GM19324 (cell line): ENCODE data around the gene LSM11.
A peak's percentile ranks its signal among the peaks of the same experiment; 100 is the strongest.

ENCODE experiments used
- ATAC-seq: cut with Tn5 transposase; IDR thresholded peaks from one replicate; pipeline ENCODE4 v1.9.1; 2021; ENCODE audit warnings: mild to moderate bottlenecking, moderate library complexity; ENCODE audit not compliant: unreplicated experiment, low FRiP score

Gene LSM11

DNA sequence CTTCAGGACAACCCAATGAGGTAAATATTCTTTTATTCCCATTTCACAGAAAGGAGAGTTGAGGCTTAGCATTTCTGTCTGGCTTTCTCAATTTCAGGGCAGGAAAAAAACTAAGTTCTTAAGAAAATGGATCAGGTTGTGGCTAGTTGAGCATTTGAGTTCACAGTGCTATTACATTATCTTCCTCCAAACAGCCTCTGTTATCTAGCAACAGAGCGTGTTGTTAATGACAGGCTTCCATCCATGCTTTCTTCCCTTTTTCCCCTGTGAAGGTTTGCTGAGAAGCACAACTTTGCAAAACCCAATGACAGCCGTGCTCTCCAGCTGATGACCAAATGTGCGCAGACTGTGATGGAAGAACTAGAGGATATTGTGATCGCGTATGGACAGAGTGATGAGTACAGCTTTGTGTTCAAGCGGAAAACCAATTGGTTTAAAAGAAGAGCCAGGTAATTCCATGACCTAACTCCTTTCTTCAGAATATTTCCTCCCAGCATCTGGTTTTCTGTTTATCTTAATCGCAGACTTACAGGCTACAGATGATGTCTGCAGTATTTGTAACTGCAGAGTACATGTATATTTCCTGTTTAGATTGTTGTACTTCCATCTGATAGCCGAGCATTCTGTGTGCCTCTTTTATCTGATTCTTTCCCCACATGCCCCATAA, 10.8 kb upstream of the LSM11 start:
- no peak for ATAC-seq

DNA sequence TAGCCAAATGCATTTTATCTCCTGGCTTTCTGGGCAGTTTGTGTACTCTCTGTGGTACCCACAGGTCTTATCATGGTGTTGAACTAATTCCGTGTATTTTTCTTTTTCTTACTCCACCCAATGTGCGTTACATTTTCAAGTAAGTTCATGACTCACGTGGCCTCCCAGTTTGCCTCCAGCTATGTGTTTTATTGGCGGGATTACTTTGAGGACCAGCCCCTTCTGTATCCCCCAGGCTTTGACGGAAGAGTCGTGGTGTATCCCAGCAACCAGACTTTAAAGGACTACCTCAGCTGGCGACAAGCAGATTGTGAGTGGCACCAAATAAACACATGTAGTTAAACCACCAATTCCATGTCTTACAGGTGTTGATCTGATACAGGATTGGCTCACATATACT, 9.1 kb upstream of the LSM11 start:
- ATAC-seq, result no peak

DNA sequence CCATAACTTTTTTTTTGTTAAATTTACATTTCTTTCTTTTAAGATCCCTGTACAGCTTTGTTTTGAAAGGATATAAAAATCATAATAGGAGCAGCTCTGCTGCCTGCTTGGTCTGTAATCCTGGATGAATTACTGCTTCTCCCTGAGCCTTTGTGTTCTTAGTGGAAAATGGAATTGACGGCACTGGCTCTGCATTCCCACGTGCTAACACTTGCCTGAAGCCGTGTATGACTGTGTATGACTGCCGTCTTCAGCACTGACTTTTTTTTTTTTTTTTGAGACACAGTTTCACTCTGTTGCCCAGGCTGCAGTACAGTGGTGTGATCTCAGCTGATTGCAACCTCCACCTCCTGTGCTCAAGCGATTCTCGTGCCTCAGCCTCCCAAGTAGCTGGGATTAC, 7.5 kb upstream of the LSM11 start:
- no peak for ATAC-seq

DNA sequence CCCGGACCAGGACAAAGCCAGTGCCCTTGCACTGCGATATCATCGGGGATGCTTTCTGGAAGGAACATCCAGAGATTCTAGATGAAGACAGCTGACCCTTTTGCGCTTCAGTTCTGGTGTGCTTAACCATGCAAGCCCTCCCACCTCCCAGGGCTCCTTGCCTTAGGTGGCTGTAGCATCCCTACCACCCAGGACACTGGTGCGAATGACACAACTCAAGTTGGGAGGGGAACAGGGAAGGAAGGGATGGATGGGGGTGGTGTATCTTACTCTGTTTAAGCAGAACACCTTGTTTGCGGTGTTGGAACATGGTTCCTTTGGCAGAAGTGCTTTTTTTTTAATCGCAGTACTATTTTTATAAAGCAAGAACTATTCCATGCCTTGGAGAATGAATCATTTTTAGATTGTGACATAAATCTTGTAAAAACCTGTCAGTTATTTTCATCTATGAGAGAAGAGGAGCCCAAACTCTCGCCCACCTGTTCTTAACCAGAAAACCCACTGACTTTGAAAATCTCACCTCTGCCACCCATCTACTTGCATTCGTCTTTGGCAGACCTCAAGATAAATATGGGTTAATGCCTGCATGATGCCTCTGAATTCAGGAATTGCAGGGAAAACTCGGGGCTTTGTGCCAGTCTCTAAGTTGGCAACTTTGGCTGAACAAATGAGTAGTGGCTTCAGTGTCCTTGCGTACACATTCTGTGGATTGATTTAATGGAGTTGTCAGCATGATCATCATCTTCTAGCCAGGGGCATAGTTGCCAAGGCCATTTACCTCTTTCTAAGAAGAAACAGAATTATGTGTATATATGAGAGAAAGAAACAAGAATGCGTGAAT, 3.9 kb upstream of the LSM11 start:
- no peak for ATAC-seq

DNA sequence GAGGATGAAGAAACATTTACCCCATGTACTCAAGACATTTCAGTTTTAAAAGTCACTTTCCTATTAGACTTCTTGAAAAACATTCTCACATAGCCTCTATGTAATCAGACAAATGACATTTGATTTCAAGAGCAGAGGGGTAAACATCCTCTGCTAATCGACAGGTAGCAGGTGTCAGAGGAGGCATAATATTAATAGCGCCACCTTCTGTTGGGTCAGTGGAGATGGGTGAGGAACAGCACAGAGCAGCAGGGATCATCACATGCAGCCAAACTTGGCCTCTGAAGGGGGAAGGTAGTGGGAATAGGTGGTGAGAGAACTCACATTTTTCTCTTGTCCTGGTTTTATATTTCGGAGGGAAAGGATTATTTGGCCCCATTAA, 3.3 kb upstream of the LSM11 start:
- ATAC-seq, result no peak

DNA sequence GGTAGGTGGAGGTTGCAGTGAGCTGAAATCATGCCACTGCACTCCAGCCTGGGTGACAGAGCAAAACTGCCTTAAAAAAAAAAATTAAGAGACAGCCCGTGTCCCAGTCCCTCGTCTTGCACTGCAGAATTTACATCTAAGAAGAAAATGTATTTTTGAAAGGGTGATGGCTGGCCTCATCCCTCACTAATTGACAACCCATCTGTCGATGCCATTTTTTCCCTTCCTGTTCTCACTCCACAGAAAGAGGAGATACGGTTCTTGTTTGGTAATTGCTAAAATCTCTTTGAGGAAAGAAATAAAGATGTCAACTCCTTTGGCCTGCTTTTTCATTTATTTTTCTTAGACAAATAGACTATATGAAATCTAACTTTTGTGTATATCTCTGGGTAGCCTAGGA, 2.4 kb upstream of the LSM11 start:
- ATAC-seq, result no peak

DNA sequence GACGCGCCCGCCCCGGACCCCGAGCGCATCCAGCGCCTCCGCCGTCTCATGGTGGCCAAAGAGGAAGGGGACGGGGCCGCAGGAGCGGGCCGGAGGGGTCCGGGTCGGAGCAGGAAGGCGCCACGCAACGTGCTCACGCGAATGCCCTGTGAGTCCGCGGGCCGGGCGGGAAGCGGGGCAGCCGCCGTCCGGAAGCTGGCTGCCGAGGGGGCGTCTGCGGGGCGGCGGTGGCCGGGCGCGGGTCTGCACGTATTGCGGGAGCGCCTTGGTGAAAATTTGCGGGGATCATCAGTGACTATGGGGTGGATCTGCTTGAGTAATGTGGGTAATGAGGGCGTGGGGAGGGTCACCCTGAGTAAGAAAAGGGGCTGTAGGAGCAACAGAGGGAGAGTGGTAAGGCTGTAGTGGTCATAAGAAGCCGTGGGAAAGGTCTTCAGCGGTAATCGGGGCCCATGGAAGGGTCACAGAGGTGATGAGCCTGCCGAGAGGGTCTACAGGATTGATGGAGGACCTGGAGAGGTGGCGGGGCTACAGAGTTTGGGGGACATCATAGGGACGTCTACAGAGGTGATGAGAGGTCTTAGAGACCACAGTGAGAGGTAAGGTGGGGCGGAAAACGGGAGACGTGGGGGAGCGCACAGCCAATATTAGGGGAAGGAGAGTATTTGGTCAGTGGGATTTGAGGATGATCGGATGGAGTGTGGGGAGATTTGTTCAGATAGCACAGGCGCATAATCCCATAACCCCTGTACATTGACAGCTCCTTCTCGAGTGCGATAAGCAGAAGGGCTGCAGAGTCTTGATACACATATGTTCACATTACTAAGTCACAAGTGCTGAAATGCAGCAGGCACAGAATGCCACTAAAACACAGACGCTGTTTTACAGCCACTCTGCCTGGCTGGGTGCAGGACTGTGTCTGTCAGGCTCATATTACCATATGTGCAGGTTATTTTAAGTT, 819 bp downstream of the LSM11 start:
- peak; percentile 26 for ATAC-seq

DNA sequence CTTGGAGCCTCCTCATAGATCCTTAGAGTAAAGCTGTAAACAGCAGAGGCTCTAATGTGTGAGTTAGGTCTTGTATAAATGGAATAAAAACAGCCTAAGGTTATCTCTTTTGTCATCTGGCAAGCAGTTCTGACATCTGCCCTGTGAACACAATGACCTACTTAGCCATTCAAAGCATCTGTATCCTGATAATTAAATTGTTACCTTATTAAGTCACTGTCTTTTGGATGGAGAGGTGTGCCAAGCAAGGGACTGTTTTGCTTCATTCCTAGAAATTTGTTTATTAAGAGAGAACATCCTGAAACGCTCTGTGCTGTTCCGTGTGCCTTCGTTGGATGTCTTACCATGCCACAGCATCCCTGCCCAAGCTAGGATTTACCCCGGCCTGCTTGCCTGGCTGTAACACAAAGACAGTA, 1.5 kb downstream of the LSM11 start:
- no peak for ATAC-seq

DNA sequence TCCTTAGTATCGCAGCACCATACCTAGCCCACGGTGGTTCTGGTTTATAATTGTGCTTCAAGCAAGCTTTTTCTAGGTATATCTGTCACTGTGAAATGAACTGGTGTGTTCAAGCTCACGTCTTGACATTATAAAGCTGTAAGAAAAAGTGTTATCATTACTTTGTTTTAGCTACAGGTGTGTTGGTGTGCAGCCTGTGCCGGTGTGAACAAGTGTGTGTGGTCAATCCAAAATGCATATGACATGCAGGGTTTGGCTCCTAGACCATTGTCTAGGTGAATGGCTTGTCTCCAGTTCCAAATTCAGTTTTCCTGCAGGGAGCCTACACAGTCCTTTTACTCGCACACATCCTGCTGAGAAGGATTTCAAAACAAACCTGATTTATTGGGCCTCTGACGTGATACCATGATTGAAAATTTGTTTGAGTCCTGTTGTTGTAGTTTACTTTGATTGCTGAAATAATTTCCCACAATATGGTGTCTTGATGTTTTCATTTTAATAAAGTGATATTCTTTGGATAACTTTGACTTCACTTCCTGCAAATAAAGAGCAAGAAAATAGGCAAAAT, 3.7 kb downstream of the LSM11 start:
- ATAC-seq, result no peak

DNA sequence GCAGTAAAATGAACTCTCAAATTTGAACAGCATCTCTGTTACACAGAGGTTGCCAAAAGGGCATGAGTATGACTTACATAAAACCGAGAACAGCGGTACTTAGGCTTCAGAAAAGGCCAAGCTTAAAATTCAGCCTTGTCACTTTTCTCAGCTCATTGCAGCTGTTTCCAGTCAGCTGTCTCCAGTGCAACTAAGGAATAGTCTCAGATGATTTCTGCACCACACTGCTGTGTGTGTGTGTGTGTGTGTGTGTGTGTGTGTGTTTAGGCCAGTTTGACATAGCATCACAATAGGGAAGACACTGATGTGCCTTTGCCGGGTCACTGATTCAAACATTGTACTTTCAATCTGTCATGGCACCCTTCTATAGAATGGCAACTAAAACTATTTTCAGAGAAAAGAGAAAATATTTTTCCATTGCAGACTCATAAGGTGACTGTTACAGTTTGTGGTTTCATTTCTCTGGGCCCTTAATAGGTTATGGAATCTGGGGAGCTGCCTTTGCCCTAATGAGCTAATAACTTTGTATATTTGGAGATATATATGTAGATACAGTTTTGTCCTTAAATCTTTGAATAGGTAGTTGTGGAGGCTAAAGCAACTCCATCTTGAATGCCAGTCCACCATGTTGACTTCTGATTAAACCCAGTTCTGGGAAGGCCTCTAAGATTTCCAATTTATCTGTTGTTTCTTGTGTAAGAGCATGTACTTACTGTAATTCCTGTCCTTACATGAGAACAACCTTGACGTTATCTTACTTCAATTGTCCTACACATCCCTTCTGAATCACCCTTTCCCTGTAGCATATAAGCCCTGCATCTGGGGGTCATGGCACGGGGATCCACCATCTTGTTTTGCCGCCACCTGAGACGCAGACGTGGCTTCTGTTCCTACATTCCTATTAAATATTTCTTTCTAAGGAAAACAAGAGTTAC, 4.5 kb downstream of the LSM11 start:
- ATAC-seq, result no peak

DNA sequence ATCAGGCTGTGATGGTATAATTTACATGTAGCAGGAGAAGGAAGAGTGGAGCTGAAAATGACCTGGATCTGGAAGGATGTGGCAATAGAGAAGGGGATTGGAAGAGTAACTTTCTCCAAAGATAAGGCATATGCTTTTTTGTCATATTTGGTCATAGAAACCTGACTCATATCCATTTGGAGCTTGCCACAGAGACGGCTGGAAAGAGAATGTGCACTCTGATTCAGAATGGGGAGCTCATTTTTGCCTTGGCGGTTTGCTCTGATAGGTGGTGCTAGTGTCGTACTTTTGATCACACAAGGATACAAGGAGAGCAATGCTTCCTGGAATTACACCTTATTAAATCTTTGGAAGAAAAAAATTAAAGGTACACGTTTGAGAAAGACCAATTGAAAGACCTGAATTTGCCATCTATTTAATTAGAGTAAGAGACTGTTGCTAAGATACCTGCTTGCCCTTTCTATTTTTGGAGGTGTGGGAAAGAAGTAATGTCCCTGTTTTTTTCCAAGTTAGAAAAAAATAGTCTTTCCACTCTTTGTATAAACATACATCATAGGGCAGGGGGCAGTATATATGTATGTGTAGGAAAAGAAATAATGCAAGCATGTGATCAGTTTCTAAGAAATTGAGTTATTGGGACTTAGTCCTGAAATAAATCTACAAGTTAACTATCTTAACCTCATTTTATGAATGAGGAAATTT, 5.4 kb downstream of the LSM11 start:
- no peak for ATAC-seq

DNA sequence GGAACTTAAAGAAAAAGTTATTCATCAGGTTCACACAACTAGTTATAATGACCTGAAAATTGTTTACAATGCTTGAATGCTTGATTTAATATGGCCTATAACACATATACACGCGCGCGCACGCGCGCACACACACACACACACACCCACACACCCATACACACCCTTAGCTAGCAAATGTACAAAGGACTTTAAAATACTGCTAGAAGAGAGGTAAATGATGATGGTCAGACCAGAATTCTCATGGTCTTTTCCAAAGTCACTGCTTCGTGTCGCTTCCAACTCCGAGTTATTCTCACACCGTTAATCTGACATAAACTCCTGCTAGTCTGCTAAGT, 5.9 kb downstream of the LSM11 start:
- no peak for ATAC-seq

DNA sequence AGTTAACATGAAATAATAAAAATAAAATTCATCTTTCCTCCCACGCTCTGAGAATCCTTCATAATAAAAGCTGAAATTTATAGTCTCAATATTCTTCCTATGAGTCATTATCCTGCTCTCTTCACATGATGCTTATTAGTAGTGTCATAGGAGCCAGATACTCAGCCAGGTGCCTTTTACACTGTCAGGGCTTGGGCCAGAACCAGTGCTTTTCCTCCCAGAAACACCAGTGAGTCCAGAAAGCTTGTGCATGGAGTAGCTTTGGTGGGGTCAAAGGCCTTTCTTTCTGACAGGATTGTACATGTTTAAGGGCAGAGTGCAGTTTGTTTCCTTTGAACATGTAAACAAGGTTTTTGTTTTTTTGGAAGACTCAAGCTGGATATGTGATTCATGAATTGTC, 6.8 kb downstream of the LSM11 start:
- no peak for ATAC-seq

DNA sequence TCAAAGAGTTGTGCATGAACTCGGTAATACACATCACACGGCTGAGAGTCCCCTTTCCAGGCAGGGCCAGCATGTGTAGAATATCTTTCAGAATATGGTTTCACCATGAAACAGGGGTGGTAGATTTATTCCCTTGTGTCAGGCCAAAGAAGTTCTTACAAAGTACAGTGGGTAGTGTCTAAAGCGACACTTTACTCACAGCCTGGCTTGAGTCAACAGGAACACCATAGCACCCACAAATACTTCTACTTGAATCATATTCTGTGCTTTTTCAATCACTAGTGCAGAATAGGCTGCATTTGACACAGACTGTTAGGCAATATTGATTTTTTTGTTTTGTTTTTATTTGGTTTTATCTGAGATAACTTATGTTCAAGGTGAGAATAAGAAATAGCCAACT, 12.6 kb downstream of the LSM11 start:
- ATAC-seq, result no peak

DNA sequence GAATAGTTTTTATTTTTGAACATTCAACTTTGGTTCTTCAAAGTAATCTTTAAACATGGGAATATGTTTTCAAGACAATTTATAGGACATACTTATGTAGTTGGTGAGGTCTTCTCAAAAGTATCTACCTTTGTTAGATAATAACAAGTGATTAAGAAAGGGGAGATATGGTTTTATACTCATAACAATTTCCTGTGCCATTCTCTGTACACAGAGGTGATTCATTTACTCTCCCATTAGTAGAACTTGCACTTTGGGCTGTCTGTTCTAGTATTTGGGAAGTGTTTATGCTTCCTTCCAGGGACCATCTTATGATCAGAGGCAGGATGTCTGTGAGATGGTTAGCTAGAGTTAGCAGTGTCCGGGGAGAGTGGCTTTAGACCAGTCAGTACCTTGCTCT, 15.2 kb downstream of the LSM11 start:
- ATAC-seq, result no peak

DNA sequence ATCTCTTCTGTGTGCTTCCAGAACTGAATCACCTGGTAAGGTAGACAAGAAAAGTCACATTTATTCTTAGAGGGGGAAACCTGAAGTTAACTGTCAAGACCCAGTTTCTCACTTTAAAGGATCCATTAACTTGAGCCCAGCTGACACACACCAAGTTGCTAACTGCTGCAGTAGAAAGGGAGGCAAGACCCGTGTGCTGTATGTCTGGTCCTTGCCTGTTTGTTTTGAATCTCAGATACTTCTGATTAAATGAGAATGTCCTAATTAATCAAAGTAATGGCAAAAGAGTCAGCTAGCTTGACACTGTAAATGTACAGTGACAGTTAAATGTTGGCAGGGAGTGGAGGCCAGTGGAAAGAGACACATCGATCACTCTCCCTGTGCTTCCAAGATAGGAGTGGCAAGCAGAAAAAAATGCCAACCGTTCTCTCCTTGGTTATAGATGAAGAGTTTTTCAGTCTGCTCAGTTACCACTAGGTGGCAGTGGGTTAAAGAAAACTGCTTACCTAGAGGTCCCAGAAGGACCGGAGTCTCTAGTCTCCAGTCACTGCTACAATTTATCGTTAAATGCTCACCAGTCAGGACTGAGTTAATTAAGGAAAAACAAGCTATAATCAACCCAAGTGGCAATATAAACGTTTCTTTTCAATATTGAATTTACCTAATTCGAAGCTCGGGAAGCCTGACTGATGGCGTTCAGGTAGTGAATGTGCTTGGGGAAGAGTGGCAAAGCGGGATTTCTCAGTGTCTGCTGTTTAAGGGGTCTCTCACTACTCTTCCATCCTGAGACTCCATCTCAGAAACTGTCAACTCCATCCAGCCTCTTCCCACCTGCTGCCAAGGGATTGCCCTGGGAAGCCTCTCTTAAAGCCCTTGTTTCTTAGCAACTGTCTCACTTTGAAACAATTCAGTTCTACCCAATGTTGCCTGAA, 18.4 kb downstream of the LSM11 start:
- ATAC-seq, result peak; percentile 55

DNA sequence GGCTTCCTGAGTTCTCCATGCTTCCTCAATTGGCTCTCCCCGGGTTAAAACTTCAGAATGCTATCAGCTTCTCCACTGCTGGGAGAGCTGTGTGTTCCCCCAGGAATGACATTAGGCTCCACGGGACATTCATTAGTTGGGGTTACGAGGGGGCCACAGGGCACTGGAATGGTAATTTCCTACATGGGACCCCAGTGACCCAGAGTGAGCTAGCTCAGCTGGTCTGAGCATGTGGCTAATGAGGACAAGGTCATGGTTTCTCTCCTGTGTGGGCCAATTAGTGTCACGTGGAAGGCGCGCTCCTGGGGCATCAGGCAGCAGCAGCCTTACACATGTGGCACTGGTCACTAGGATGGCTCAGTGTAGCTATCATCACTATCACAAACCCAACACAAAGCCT, 21.0 kb downstream of the LSM11 start:
- ATAC-seq, result no peak

DNA sequence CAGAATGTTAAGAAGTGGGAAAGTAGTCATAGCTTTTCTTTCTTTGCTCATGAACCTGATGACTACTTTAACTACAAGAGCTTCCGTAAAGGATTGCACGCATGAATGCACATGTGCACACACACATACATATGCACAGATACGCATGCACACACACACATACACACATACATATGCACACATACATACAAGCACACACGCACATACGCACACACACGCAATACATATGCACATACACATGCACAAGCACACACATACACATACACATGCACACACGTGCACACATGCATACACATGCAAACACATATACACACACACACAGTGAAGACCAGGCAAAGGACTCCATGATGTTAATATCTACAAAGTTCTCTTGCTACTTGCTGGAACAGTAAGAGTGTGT, 22.9 kb downstream of the LSM11 start:
- ATAC-seq, result no peak
